ENCODE measurements around the gene MPIG6B.

Gene MPIG6B

DNA sequence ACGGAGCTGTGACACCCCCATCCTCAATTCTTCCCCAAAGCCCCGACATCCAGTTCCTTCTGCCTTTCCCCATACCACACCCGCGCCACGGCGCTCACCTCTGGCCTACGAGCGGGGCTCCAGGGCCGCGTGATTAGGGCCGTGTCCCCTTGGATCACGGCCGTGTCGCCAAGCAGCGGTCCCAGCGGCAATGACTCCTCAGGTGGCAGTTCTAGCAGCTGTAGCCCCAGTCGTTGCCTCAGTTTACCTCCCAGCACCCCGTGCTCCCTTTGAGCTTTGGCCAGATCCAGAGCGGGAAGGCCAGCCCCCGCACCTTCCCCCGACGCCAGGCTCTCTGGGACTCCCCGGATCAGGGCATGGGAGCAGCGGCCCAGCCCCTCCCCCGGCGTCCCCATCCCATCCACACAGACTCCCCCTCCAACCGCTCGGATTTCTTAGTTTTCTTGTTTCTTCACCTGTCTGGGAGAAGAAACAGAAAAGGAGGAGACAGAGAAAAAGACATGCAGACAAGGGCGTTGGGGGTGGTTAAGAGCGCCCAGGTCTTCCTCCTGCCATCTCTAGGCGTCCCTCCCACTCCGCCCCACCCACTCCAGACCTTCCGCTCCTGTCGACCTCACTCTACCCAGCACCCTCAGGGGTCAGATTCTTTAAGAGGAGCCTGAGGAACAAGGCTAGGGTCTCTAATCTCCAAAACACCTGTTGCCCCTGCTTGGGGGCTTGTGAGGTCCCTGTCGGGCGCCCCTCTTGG lies 5.8 kb downstream of the MPIG6B start, which contains the start of gene DDAH2:
Gene DDAH2, minus strand, starts transcription at position 533 of the 748 bp plus-strand sequence. Its CDS starts 138 bp downstream, at position 395.
- peak within 1 kb of the TSS; percentile 51 for H3K4me3 ChIP-seq (ENCODE audit: low read depth, low read length)
- TF ChIP-seq, protein P1, sequence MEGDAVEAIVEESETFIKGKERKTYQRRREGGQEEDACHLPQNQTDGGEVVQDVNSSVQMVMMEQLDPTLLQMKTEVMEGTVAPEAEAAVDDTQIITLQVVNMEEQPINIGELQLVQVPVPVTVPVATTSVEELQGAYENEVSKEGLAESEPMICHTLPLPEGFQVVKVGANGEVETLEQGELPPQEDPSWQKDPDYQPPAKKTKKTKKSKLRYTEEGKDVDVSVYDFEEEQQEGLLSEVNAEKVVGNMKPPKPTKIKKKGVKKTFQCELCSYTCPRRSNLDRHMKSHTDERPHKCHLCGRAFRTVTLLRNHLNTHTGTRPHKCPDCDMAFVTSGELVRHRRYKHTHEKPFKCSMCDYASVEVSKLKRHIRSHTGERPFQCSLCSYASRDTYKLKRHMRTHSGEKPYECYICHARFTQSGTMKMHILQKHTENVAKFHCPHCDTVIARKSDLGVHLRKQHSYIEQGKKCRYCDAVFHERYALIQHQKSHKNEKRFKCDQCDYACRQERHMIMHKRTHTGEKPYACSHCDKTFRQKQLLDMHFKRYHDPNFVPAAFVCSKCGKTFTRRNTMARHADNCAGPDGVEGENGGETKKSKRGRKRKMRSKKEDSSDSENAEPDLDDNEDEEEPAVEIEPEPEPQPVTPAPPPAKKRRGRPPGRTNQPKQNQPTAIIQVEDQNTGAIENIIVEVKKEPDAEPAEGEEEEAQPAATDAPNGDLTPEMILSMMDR (IDR thresholded peaks at IDR 0.05; ENCODE audit: borderline replicate concordance, insufficient read depth, low read depth, low read length) = peak; percentile 78

DNA sequence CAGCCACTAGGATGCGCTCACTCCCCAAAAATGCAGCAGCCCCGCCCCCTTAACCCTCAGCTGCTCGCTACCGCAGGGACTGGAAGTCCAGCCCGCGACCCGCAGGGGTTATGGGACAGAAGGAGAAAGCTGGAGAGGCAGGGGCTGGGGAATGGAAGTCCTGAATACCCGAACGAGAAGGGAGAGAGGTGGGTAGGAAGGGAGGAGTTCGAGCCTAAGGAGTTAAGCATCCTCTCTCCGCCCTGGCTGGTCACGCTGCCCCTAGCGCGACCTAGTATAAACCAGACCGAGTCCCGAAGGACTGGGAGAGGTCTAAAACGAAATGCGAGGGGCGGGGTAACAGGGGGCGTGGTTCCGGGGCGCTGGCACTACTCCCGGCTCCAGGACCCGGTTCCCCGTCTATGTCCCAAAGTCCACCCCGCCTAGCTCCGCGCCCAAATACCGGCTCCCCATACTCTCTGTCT lies 6.4 kb downstream of the MPIG6B start:
- TF ChIP-seq, protein P1 (IDR thresholded peaks at IDR 0.05; ENCODE audit: borderline replicate concordance, insufficient read depth, low read depth, low read length) = no peak
- peak overlapping the region; percentile 51 for H3K4me3 ChIP-seq (ENCODE audit: low read depth, low read length)

DNA sequence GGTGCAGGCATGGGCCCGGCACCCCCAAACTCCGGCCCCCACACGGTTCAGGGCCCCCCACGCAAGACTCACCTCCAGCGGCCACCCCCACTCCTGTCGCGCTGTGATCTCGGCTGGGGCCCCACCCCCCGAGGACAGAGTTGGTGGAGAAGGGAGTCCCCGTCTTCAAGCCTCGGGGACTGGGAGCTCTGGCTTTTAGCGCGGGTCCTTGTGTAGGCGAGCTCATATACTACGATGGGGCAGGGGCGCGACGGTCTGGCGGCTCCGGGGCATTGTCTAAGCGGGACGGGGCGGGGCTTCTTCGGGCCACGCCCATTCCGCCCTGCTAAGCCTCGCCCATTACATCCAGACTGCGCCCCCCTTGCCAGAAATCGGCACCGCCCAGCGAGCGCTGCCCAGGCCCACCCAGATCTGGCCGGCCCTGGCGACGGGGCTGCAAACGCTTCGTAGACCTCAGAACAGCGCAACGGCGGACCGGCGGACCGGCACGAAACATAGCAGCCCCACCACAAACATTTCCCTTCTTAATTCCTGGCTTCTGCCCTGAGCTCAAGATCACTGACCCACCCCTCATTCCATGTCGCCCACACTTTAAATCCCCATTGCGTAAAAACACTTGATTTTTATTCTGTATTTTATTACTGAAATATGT lies 6.9 kb downstream of the MPIG6B start:
- peak overlapping the region; percentile 51 for H3K4me3 ChIP-seq (ENCODE audit: low read depth, low read length)
- TF ChIP-seq, protein P1 (IDR thresholded peaks at IDR 0.05; ENCODE audit: borderline replicate concordance, insufficient read depth, low read depth, low read length) = no peak

DNA sequence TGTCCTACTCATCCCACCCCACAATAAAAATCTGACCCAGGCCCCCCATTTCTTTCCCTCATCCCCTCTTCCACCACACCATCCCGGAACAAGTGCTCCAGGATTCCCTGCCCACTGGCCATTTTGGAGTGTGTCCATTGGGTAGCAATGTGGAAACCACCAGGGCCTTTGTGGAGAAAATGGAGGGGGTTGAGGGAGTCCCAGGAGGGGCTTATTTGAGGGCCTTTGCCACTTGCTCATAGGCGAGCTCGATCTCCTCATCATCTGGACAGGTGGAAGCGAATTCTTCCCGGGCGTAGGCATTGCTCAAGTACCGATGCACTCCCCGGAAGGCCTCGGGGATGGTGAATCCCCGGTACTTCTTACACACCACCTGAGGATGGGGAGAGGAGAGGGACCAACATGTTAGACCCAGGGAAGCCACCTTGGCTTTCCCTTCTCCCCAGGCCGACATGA lies 7.5 kb downstream of the MPIG6B start:
- TF ChIP-seq, protein P1 (IDR thresholded peaks at IDR 0.05; ENCODE audit: borderline replicate concordance, insufficient read depth, low read depth, low read length) = no peak
- H3K4me3 ChIP-seq (ENCODE audit: low read depth, low read length) = no peak overlapping the region

DNA sequence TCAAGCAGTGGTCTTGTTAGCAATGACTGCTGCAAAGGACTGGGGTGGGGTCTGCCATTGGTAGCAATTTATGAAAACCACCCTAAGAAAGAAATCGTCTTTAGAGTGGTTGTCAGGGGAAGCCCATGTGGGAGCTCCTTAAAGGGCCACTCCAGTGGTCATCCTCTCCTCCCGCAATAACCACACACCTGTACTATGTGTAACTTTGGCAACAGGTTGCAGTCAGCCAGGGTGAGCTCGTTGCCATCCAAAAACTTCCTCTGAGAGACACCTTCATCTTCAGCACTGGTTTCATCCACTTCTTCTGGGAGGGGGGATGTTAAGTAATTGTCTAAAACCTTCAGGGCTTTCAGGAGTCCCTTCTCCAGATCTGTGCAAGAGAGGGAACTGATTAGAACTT lies 8.9 kb downstream of the MPIG6B start:
- TF ChIP-seq, protein P1 (IDR thresholded peaks at IDR 0.05; ENCODE audit: borderline replicate concordance, insufficient read depth, low read depth, low read length) = no peak
- no peak overlapping the region for H3K4me3 ChIP-seq (ENCODE audit: low read depth, low read length)

DNA sequence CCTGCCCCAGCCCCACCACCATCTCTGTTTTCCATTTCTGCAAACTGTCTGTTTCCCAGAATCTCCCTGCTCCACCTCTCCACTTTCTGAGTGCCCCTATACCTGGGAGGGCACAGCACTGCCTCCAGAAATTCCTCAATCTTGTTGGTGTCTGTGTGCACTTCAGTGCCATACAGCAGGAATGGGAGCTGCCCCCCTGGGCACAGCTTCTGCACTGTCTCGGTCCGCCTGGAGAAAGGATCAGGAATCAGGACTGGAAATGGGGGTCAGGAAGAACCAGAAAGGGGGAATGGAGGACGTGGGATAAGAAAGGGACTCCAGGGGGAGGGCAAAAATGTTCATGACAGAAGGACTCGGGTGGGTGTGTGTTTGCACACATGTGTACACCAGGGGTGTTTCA lies 10.6 kb downstream of the MPIG6B start:
- no peak overlapping the region for H3K4me3 ChIP-seq (ENCODE audit: low read depth, low read length)
- TF ChIP-seq, protein P1 (IDR thresholded peaks at IDR 0.05; ENCODE audit: borderline replicate concordance, insufficient read depth, low read depth, low read length) = no peak

All from GM12875 (cell line).